ENCODE data around the gene DOK5.

Gene DOK5

GRCh38 chr20:54601831-54602515, 126.6 kb downstream of the DOK5 start:
- no peak for TF ChIP-seq POLR2A (IDR thresholded peaks at IDR 0.05; ENCODE audit: low read depth, low read length)
- no peak for TF ChIP-seq POLR2AphosphoS5 (IDR thresholded peaks at IDR 0.05; ENCODE audit: low read depth, low read length)
- no peak for TF ChIP-seq TAF1 (IDR thresholded peaks at IDR 0.05; ENCODE audit: borderline replicate concordance, low read depth, low read length)
- FAIRE-seq (no peak), DNase-seq (ENCODE audit: insufficient read length) (no peak)

GRCh38 chr20:54605319-54605718, 129.9 kb downstream of the DOK5 start:
- FAIRE-seq, result no peak
- no peak for DNase-seq (ENCODE audit: insufficient read length)
- TF ChIP-seq TAF1 (IDR thresholded peaks at IDR 0.05; ENCODE audit: borderline replicate concordance, low read depth, low read length), result no peak
- no peak for TF ChIP-seq POLR2A (IDR thresholded peaks at IDR 0.05; ENCODE audit: low read depth, low read length)
- no peak for TF ChIP-seq POLR2AphosphoS5 (IDR thresholded peaks at IDR 0.05; ENCODE audit: low read depth, low read length)

DNA sequence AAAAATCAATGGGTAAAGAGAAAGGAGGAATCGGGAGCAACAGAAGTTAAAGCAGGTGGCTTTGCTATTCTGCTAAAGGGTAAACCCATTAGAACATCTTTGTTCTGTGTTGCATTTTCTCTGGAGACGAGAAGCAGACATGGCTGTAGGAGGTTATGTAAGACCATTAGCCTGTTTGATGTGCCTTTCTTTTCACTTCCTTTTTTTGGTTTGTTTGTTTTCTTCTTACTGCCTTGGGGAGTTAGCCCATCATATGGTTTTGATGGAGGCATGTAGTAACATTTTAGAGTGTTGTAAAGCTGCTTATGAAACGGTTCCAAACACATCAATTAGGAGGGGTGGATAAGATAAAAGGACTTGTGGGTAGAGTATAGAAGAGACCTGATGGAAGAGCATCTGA, 131.0 kb downstream of the DOK5 start:
- DNase-seq (ENCODE audit: insufficient read length), result no peak
- no peak for FAIRE-seq
- TF ChIP-seq POLR2A (IDR thresholded peaks at IDR 0.05; ENCODE audit: low read depth, low read length), result no peak
- TF ChIP-seq TAF1 (IDR thresholded peaks at IDR 0.05; ENCODE audit: borderline replicate concordance, low read depth, low read length), result no peak
- no peak for TF ChIP-seq POLR2AphosphoS5 (IDR thresholded peaks at IDR 0.05; ENCODE audit: low read depth, low read length)

DNA sequence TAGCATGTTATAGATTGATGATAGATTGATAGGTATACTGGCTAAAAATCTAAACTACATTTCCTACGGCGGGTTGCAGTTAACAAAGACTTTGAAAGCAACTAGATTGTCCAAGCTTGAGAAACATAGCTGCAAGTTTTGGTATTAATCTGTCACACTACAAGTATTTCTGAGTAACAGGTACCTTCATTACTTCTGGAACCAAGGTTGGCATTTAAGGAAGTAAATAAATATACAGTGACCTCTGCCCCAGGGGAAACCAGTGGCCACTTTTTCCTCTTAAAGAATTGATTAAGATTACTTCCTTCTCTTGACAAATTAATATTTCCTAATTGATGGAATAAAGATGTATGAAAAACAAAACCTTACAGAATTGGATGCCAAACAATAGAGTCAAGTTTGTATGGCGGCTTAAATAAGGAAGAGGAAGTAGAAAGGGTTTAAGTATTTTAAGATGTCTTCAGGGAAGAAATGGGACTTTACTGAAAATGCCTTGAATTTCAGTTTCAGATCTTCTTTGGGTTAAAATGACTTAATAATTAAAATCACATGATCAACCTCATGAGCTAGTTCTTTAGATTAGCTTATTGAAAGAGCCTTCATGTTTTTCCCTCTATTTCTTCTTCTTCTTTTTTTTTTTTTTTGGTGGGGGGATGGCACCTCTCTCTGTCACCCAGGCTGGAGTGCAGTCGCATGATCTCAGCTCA, 132.8 kb downstream of the DOK5 start:
- no peak for TF ChIP-seq POLR2AphosphoS5 (IDR thresholded peaks at IDR 0.05; ENCODE audit: low read depth, low read length)
- no peak for TF ChIP-seq TAF1 (IDR thresholded peaks at IDR 0.05; ENCODE audit: borderline replicate concordance, low read depth, low read length)
- no peak for TF ChIP-seq POLR2A (IDR thresholded peaks at IDR 0.05; ENCODE audit: low read depth, low read length)
- FAIRE-seq (no peak), DNase-seq (ENCODE audit: insufficient read length) (no peak)

DNA sequence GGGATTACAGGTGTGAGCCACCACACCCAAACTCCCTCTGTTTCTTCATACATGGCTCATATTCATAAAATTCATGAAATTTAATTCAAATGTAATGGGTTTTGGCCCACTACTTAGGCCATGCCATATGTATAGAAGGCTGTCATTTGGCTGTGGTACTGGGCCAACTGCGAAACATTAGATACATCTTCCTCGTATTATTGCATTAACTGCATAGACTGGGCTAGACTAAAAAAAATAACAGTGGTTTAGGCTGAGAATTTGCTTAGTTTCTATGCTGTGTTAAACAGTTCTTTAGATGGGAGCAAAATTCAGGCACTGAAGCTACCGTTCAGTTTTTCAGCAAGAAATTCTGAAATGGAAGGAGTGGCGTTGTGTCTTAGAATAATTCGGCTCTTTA, 133.6 kb downstream of the DOK5 start:
- FAIRE-seq (no peak), DNase-seq (ENCODE audit: insufficient read length) (no peak)
- no peak for TF ChIP-seq TAF1 (IDR thresholded peaks at IDR 0.05; ENCODE audit: borderline replicate concordance, low read depth, low read length)
- TF ChIP-seq POLR2AphosphoS5 (IDR thresholded peaks at IDR 0.05; ENCODE audit: low read depth, low read length), result no peak
- TF ChIP-seq POLR2A (IDR thresholded peaks at IDR 0.05; ENCODE audit: low read depth, low read length), result no peak

DNA sequence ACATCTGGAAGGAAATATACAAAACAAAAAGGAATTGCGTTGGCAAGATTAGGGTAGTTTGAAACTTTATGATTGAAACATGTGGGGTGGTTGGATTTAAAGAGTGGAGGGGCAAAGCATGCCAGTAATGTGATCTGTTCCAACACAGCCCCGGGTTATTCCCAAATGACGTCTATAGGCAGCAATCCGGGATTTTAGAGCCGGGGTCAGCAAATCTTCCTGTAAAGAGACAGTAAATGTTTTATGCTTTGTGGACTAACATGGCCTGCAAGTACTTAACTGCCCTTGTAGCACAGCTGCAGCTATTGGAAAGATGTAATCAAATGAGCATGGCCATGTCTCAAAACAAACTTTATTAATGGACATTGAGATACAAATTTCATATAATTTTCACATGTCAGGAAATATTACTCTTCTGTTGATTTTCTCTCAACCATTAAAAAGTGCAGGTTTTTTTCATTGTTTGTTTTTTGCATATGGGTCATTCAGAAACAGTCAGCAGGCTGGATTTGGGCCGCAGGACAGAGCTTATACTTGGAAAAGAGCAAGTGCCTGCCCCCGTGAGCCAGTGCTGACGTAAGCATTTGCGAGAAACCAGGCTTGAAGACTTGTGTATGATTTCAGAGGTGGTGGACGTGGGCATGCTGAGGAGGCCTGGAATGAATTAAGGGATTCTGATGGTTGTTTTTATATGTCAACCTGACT, 136.5 kb downstream of the DOK5 start:
- no peak for TF ChIP-seq POLR2AphosphoS5 (IDR thresholded peaks at IDR 0.05; ENCODE audit: low read depth, low read length)
- no peak for TF ChIP-seq TAF1 (IDR thresholded peaks at IDR 0.05; ENCODE audit: borderline replicate concordance, low read depth, low read length)
- no peak for TF ChIP-seq POLR2A (IDR thresholded peaks at IDR 0.05; ENCODE audit: low read depth, low read length)
- no peak for DNase-seq (ENCODE audit: insufficient read length)
- no peak for FAIRE-seq

DNA sequence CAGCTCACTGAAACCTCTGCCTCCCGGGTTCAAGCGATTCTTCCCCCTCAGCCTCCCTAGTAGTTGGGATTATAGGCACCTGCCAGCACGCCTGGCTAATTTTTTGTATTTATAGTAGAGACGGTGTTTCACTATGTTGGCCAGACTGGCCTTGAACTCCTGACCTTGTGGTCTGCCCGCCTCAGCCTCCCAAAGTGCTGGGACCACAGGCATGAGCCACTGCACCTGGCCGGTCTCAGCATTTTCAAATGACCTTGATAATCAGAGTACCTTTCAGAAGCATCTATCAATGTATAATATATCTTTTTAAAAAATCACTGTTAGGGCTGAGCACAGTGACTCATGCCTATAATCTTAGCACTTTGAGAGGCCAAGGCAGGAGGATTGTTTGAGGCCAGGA, 143.0 kb downstream of the DOK5 start:
- FAIRE-seq (no peak), DNase-seq (ENCODE audit: insufficient read length) (no peak)
- TF ChIP-seq POLR2A (IDR thresholded peaks at IDR 0.05; ENCODE audit: low read depth, low read length), result no peak

DNA sequence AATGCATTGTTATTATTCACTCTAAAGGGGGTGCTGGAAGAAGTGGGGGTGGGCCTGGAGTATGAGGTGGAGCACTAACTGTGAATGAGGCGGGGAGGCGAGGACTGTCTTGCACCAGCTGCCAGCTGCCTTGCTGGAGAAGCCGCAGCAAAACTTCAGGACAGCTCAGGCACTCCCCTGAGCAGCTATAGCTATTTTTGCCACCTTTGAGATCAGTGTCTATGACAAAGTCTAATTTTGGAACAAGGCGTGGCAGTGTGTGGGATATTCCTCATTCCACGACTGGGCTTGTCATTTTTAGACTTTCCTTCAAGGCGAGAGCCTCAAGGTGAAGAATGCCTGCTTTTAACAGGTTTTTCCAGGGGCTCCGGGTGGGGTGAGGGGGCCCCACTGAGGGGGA, 143.8 kb downstream of the DOK5 start:
- DNase-seq (ENCODE audit: insufficient read length) (no peak), FAIRE-seq (no peak)
- TF ChIP-seq POLR2AphosphoS5 (IDR thresholded peaks at IDR 0.05; ENCODE audit: low read depth, low read length), result no peak
- no peak for TF ChIP-seq TAF1 (IDR thresholded peaks at IDR 0.05; ENCODE audit: borderline replicate concordance, low read depth, low read length)
- no peak for TF ChIP-seq POLR2A (IDR thresholded peaks at IDR 0.05; ENCODE audit: low read depth, low read length)

- no peak for TF ChIP-seq TAF1 (IDR thresholded peaks at IDR 0.05; ENCODE audit: borderline replicate concordance, low read depth, low read length)
- TF ChIP-seq POLR2A (IDR thresholded peaks at IDR 0.05; ENCODE audit: low read depth, low read length), result no peak
- no peak for TF ChIP-seq POLR2AphosphoS5 (IDR thresholded peaks at IDR 0.05; ENCODE audit: low read depth, low read length)
- DNase-seq (ENCODE audit: insufficient read length) (no peak), FAIRE-seq (no peak)
Observed at GRCh38 chr20:54619682-54620081, 144.3 kb downstream of the DOK5 start.

GRCh38 chr20:54620611-54621010, 145.2 kb downstream of the DOK5 start:
- TF ChIP-seq TAF1 (IDR thresholded peaks at IDR 0.05; ENCODE audit: borderline replicate concordance, low read depth, low read length), result no peak
- TF ChIP-seq POLR2A (IDR thresholded peaks at IDR 0.05; ENCODE audit: low read depth, low read length), result no peak
- no peak for TF ChIP-seq POLR2AphosphoS5 (IDR thresholded peaks at IDR 0.05; ENCODE audit: low read depth, low read length)
- FAIRE-seq, result no peak
- no peak for DNase-seq (ENCODE audit: insufficient read length)

DNA sequence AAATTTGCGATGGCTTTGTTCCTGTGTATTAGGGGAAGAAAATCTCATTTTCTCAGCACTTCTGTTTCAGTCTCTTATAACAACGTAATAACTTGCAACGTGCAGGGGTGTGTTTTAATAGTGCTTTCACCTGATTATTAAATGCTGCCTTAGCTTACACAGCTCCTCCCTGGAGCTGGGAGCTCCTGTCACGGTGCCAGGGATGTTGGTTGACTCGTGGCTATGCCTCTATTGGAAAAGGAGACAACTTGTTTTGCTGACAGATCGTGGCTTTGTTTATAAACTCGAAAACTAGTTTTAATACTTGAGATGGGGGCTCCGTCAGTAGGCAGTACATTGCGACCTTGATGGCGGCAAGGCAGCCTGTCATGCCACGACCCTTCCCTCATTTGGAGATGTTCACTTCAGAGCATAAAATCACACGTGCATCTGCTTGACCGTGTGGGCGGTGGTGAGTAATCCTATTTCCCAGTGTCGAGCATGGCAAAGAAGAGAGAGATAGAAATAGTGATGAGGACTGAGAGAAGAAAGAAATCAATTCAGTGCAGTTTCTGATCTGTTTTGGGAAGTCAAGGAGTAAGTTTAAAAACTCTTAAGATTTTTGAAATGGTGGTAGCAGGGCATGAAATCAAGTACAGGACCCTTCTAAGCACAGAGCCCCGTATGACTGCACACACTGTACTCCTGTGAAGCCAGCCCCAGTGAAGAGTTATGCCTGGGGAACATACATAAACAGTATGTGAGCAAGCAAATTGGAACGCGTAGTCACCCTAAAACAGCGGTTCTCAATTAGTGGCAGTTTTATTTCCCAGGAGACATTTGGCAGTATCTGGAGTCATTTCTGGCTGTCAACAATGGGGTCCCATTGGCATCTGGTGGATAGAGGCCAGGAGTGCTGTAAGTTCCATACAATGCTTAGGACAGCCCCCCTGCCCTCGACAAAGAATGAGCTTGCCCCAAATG, 147.2 kb downstream of the DOK5 start:
- FAIRE-seq (no peak), DNase-seq (ENCODE audit: insufficient read length) (no peak)
- TF ChIP-seq POLR2A (IDR thresholded peaks at IDR 0.05; ENCODE audit: low read depth, low read length) (no peak), POLR2AphosphoS5 (IDR thresholded peaks at IDR 0.05; ENCODE audit: low read depth, low read length) (no peak), TAF1 (IDR thresholded peaks at IDR 0.05; ENCODE audit: borderline replicate concordance, low read depth, low read length) (no peak)

Data from GM12892 (cell line).